HG03565 (cell line): ENCODE measurements around the gene RPGR.

Experiments used
- ATAC-seq: cut with Tn5 transposase; IDR thresholded peaks from one replicate; pipeline ENCODE4 v1.9.1; 2021; ENCODE audit warnings: mild to moderate bottlenecking, moderate library complexity; ENCODE audit not compliant: unreplicated experiment

The RPGR gene

GRCh38 chrX:38262715-38263620, 64.3 kb downstream of the RPGR start:
- ATAC-seq: no peak

DNA sequence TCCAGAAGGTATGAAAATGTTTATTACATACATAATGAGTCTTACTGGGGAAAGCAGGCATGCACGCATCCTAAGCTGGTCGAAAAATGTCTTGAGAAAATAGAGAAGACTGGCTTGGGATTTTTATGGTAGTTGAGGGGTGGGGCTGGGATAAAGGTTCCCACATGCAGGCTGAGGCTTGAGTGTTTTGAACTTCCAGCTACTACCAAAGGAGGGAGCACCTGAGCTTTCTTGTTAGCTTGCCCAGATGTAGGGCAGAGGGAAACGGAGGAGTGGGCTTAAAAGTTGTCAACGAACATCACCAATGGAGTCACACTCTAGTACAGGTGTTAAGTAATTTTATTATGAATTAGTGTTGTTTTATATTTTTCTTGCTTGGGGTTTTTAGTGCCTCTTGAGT, 67.1 kb downstream of the RPGR start:
- no peak for ATAC-seq

DNA sequence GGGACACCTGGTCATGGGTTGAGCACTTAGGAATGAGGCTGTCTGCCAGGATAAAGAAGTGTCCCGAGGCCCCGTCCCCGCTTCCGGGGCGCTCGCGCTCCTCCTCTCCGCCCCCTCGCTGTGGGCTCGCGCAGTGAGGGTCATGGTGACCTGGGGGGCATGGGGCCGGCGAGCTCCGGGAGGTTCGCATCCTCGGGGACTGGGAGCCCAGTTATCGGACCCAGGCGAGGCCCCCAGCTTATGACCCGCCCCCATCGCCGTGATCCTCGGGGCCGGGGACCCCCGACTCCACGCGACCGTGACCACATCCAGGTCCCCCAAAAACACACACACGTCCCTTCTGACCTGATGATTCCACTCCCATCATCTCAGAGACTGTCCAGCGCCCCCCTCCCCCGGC, 71.3 kb downstream of the RPGR start:
- no peak for ATAC-seq

DNA sequence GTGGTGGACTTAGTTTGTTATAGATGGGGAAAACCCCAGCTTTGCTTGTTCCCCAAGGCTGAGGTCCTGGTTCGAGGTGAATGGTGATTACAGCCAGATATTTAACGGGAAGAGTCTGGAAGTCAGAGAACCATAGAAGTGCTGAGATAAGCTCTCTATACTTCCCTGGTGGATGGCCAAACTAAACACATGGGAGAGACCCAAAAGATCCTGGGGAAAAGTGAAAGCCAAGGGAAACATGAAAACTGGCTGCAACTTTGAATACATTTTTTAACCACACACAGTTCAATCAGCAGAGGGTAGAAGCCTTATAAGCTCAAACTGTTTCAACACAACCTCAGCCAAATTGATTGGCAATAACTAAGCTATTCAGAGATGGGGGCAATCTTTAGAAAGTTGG, 77.3 kb downstream of the RPGR start:
- no peak for ATAC-seq

DNA sequence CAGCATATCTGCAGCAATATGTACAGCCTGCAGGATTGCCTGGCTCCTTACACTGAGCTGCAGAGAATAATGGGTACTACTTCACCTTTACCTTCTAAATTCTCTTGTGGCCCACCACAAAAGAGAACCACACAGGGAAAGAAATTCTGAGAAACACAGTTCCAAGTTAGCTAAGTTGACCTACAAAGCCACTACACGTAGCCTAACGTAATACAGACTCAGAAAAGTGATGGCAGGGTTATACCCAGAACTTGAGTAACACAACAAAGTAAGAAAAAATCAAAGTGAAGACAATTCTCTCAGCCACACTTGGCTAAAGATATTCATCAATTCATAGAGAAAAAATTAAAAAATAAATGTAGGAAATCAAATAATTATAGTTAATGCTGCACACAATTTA, 80.3 kb downstream of the RPGR start:
- no peak for ATAC-seq

DNA sequence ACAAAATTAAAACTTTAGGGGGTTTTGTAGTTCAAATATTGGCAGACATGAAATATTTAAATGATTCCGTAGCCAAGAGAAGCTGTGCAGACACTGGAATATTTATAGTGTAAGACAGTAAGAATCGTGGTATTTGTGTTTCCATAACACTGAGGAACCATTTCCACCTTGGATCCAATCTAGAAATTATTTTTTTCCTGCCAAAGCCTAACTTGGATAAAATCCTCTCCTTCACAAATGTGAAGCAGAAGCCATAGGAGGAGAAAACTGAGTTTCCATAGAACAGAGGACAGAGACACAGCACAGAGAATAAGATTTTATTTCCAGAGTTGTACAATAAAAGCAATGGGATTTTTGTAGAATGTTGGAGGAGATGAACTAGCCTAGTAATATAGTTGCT, 86.8 kb downstream of the RPGR start:
- ATAC-seq: no peak

DNA sequence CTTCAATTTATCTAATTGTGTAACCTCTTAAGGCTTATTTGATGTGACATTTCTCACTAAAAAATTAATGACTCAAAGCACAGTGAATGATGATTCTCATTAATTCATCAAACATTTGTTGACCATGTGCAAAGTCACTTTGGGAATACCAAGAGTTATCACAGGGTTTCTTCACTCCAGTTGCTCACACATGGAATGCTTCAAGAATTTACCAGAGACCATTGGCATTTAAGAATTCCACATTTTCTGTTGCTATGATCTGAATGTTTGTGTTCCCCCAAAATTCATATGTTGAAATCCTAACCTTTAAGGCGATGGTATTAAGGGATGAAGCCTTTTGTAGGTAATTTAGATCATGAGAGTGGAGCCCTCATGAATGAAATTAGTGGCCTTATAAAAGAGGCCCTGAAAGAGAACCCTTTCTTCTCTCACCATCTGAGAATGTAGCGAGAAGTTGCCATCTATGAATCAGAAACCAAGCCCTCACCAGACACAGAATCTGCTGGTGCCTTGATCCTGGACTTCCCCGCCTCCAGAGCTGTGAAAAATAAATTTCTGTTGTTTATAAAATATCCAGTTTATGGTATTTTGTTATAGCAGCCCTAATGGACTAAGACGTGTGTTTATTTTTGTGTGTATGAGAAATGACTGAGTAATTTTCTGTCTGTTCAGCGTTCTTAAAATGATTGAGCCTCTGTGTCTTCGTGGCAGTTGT, 90.3 kb downstream of the RPGR start:
- no peak for ATAC-seq

DNA sequence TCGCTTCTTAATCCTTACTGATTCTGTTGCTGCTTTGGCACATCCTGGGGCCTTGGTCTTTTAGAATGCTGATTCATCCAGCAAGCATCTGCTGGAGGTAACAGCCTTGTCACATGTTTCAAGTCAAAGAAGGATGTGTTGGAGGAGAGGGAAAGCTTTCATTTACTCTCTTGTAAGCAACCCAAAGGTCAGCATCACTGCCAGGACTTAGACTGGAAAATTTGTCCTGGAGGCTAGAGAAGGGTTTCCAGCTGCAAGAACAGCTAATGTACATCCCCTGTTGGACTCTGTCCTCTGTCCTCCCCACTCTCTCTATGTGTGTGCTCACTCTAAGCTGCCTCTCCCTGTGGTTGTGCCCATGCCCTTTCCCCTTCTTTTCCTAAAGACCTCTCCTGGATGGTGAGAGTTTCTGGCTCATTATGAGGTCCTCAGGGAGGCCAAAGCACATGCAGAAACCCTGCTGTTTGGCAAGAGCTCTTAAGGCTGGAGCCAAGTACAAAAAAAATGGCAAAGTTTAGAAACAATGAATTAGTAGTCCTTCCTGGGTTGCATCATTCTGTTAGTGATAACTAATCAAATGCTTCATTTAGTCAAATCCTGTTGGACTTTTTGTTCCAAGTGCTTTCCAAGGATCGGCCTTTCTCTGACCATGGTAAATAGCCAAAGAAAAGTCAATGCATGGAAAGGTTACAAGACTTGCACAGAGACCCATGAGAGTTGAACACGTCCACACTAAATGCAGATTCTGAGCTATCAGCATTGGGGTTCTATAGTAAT, 93.2 kb downstream of the RPGR start:
- no peak for ATAC-seq

GRCh38 chrX:38232079-38232686, 95.1 kb downstream of the RPGR start:
- ATAC-seq: no peak

- ATAC-seq: no peak
Observed at GRCh38 chrX:38225093-38225492, 102.2 kb downstream of the RPGR start.

- ATAC-seq: no peak
Observed at GRCh38 chrX:38224160-38224559, 103.1 kb downstream of the RPGR start.

DNA sequence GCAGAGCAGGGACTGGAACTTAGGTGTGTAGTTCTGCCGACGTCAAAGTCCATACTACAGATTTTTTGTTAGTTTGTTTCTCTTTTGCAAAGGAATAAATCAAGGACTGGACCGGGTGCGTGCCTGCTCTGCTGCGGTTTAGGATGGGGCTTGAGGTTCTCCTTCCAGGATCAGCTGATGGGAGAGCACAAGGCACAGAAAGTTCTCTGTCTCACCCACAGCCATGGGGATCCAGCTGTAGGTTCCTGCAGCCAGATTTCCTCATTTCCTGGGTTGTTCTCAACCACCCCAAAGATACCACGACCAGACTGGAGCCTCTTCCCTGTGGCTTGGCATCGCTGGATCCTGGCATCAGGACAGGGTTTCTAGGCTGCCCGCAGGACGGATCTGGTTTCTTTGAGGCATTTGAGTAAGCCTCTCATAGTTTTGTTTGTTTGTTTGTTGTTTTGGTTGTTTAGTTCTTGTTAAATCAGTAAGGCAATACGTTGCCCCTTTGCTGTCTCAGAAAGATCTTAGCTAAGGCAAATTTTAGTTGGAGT, 105.8 kb downstream of the RPGR start:
- ATAC-seq: no peak

GRCh38 chrX:38220415-38221390, 106.6 kb downstream of the RPGR start, which contains the start of gene SRPX:
Gene SRPX, minus strand, starts transcription at chrX:38220871. Its CDS starts 79 bp downstream, at chrX:38220792.
- no peak for ATAC-seq

GRCh38 chrX:38220024-38220414, 107.3 kb downstream of the RPGR start:
- no peak for ATAC-seq
